Ecto neural progenitor cell (in vitro differentiated cells): ENCODE measurements around the gene TRMT61A.

Experiments
- DNase-seq: peaks from one replicate; pipeline ENCODE4 v3.0.0-alpha.2; 2018; ENCODE audit warnings: low spot score

Gene TRMT61A

GRCh38 chr14:103528587-103529382, at the start of gene TRMT61A:
TSS of gene TRMT61A (plus strand) at chr14:103529196. CDS start at chr14:103529979, 783 bp downstream.
- peak; percentile 95 for DNase-seq

GRCh38 chr14:103480595-103480994, 48.4 kb upstream of the TRMT61A start:
- no peak for DNase-seq

GRCh38 chr14:103483600-103483999, 45.4 kb upstream of the TRMT61A start:
- DNase-seq = no peak

GRCh38 chr14:103485504-103485903, 43.5 kb upstream of the TRMT61A start:
- DNase-seq = no peak

GRCh38 chr14:103488071-103488470, 40.9 kb upstream of the TRMT61A start:
- DNase-seq = no peak

- DNase-seq = no peak
Measured at GRCh38 chr14:103488960-103489359, 40.0 kb upstream of the TRMT61A start.

GRCh38 chr14:103489621-103490020, 39.4 kb upstream of the TRMT61A start:
- DNase-seq = no peak

- no peak for DNase-seq
Measured at GRCh38 chr14:103491691-103492090, 37.3 kb upstream of the TRMT61A start.

GRCh38 chr14:103492156-103492925, 36.7 kb upstream of the TRMT61A start:
- DNase-seq = no peak

- no peak for DNase-seq
Measured at GRCh38 chr14:103495854-103496253, 33.1 kb upstream of the TRMT61A start.

- no peak for DNase-seq
Measured at GRCh38 chr14:103496776-103497175, 32.2 kb upstream of the TRMT61A start.

GRCh38 chr14:103499709-103500108, 29.3 kb upstream of the TRMT61A start:
- no peak for DNase-seq

GRCh38 chr14:103500148-103500990, 28.6 kb upstream of the TRMT61A start:
- DNase-seq = peak; percentile 88

- DNase-seq = no peak
Measured at GRCh38 chr14:103501041-103501870, 27.7 kb upstream of the TRMT61A start.

- DNase-seq = no peak
Measured at GRCh38 chr14:103501921-103502669, 26.9 kb upstream of the TRMT61A start.

GRCh38 chr14:103502877-103503276, 26.1 kb upstream of the TRMT61A start:
- DNase-seq = no peak

GRCh38 chr14:103503296-103503695, 25.7 kb upstream of the TRMT61A start:
- no peak for DNase-seq

GRCh38 chr14:103504991-103505565, 23.9 kb upstream of the TRMT61A start:
- no peak for DNase-seq

GRCh38 chr14:103507751-103508150, 21.2 kb upstream of the TRMT61A start:
- DNase-seq = no peak
